GM10847 (cell line): ENCODE results near the gene FBXO31.

Experiments used
- POLR2A ChIP-seq: IDR thresholded peaks from 2 replicates; pipeline ENCODE4 v1.6.1; 2011; ENCODE audit not compliant: insufficient read length; ENCODE audit errors: extremely low read depth

Gene FBXO31

GRCh38 chr16:87360862-87361610 lies 22.5 kb downstream of the FBXO31 start:
- no peak for TF ChIP-seq POLR2A

GRCh38 chr16:87359121-87359520 lies 24.5 kb downstream of the FBXO31 start:
- TF ChIP-seq POLR2A, result no peak

- TF ChIP-seq POLR2A, result no peak
These were observed 24.9 kb downstream of the FBXO31 start for GRCh38 chr16:87358696-87359095.

GRCh38 chr16:87358250-87358649 lies 25.3 kb downstream of the FBXO31 start:
- TF ChIP-seq POLR2A, result no peak

GRCh38 chr16:87356491-87356853 lies 27.1 kb downstream of the FBXO31 start:
- no peak for TF ChIP-seq POLR2A

- TF ChIP-seq POLR2A, result no peak
These were observed 30.0 kb downstream of the FBXO31 start for GRCh38 chr16:87353613-87354012.

GRCh38 chr16:87352818-87353217 lies 30.8 kb downstream of the FBXO31 start:
- no peak for TF ChIP-seq POLR2A

GRCh38 chr16:87351320-87351698 lies 32.3 kb downstream of the FBXO31 start:
- TF ChIP-seq POLR2A, result no peak

- no peak for TF ChIP-seq POLR2A
These were observed 32.8 kb downstream of the FBXO31 start for GRCh38 chr16:87350681-87351319.

- TF ChIP-seq POLR2A, result no peak
These were observed 33.5 kb downstream of the FBXO31 start for GRCh38 chr16:87350031-87350430.

GRCh38 chr16:87348616-87349157 lies 34.9 kb downstream of the FBXO31 start:
- TF ChIP-seq POLR2A, result no peak

GRCh38 chr16:87347932-87348615 lies 35.5 kb downstream of the FBXO31 start:
- no peak for TF ChIP-seq POLR2A

GRCh38 chr16:87346517-87347060 lies 37.0 kb downstream of the FBXO31 start:
- no peak for TF ChIP-seq POLR2A

- TF ChIP-seq POLR2A, result no peak
These were observed 37.7 kb downstream of the FBXO31 start for GRCh38 chr16:87345726-87346424.
